Spleen (tissue), 7 donors: ENCODE data around the gene CALB2.

Source experiments
- CTCF ChIP-seq, 11 experiments: fragments of 200-600 bp in 7 of 11; fragments of 450-650 bp in 4 of 11; sonication (generic) in 4 of 11; IDR thresholded peaks in 8 of 11; conservative IDR thresholded peaks in 3 of 11; 1 replicate in 7 of 11; 2 replicates in 4 of 11; pipeline versions ENCODE4 v1.4.0 to v1.8.0; 2016 to 2021; ENCODE audit warnings: antibody characterized with exemption in 11 of 11, inconsistent platforms in 4 of 11, mild to moderate bottlenecking in 1 of 11
- POLR2A ChIP-seq, 3 donors: fragments of 450-650 bp; IDR thresholded peaks; one replicate each; pipeline ENCODE4 v1.5.1; 2017; ENCODE audit warnings: antibody characterized with exemption in 3 of 3, mild to moderate bottlenecking in 1 of 3
- POLR2AphosphoS5 ChIP-seq, 3 donors: sonication (generic); formaldehyde crosslinking; IDR thresholded peaks; one replicate each; pipeline ENCODE4 v1.5.1; 2017; ENCODE audit warnings: antibody characterized with exemption in 3 of 3
- donor health status: DM: no; HTN: no; CAD: no; lungs with moderate emphysema.
- donor health status: DM: no; HTN: no; CAD: no.
- donor health status: DM: no; HTN: no; CAD: no.

GRCh38 chr16:71345031-71345430 is 13.5 kb upstream of the CALB2 start:
- TF ChIP-seq CTCF (IDR thresholded peaks at IDR 0.05 in 8 of 11, conservative IDR thresholded peaks at IDR 0.05 in 3 of 11) (no peak), POLR2AphosphoS5 (IDR thresholded peaks at IDR 0.05) (no peak), POLR2A (IDR thresholded peaks at IDR 0.05) (no peak)
